Kasumi-1 (cell line): Measurements from ENCODE around the gene FOCAD.
A peak's percentile ranks its signal among the peaks of the same experiment; 100 is the strongest.
"Not testable (repeated sequence)": the region's sequence is repeated elsewhere in the genome, so short reads cannot be mapped to it uniquely, and the experiment has no call there.

Experiments used
- DNase-seq, 2 experiments: peaks; one replicate each; lab custom pipeline; 2025; lab: John Stamatoyannopoulos, UW

Gene FOCAD

DNA sequence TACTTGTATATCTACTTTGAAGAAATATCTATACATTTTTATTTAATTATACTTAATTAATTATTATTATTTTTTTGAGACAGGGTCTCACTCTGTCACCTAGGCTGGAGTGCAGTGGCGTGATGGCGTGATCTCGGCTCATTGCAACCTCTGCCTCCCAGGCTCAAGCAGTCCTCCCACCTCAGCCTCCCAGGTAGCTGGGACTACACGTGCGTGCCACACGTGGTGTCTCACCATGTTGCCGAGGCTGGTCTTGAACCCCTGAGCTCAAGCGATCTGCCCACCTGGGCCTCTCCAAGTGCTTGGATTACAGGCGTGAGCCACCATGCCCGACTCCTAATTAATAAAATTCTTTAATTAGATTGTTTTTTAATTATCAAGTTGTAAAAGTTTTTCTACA lies 10.5 kb upstream of the FOCAD start:
- not testable (repeated sequence) for DNase-seq

DNA sequence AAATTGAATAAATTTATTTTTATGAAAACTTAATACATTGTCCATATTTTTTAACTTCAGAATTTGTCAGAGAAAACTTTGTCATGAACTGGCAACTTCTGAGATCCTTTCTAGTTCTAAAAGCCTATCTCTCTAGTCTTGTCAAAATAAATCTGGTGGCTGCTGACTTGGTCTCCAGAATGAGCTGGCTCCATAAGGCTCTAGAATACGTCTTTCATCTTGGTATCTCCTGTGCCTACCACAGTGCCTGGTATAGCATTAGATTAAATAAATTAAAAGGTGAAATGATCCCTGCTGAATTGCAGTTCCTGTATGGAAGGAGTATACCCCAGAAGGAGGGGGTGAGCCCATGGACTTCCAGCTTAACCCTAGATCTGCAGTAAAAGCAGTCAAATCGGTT lies 2.6 kb upstream of the FOCAD start:
- no peak for DNase-seq

DNA sequence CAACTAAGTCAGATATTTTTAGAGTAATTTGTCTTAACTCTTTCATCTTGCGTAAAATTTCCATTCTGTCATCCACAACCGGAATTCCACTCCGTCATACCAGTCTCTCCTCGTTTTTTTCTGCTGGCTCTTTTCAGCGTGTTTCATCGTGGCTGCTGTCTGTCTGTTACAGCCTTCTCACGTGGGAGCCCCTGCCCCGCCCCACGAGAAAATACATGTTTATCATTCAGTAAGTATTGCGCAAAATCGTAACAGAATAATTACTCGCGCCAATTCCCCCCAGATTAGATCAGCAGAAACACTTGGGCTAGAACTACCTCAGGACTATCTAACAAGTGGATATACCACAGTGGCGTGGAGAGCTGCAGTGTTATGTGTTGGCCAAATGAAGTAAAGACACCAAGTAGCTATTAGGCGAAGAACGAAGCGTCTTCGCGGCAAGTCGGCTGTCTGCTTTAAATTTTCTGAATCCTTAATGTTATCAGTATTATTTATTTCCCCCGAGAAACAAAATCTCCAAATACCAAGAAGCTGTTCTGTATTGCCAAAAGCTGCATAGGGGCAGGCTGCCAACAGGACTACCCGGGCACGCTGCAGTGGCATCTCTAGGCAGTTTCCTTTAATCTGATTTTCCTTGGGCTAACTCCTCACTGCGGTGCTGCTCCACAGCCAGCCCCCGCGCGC lies 566 bp upstream of the FOCAD start:
- DNase-seq, result peak; percentile 6 to 38

DNA sequence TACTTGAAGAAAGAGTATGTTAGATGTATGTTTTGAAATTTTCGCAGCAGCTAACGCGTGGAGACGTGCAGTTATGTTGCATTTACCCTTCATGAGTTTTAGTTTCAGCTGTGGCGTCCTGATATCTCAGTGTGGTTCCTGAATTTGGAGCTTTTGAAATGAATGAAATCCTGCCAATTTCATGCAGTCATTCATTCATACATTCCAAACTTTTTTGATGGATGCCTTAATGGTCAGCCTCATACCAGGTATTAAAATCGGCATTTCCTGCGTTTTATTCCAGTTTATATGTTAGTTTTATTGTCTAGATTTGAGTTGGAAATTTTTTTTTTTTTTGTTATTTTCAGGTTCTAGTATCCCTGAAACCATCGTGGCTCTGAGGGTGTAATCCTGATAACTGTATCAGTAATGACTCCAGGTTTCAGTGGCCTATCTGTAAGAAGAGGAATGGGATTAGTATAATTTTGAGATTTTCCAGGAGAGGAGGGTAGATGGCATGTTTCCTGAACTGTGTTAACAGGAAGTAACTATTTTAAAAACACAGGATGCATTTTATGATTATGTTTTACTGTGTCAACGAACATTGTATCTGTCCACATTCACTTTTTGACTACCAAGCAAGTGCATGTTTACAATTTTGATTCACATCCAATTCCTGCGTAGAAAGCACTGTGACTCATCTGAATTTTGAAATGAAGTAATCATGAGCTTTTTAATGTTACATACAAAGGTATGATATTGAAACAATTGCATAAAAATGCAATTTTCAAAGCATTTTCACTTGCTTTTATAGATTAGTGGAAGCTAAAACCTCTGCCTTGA lies 1.0 kb downstream of the FOCAD start:
- DNase-seq, result no peak

DNA sequence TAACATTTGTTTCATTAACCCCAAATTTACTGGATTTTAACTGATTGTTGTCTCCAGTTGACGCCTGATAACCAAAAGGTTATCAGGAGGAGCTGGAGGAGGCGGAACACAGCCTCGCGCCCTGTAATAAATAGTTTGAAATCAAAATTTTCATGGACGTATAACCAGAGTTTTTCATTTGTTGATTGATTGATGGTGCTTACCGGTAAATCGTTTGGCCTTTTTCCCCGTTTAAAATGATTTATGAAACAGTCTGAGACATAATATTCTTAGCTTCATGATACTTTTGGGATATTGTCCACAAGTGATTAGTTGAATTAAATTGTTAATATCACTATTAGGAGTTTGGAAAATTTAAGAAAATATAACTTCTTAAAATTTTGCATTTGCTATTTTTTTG lies 1.7 kb downstream of the FOCAD start:
- no peak for DNase-seq

DNA sequence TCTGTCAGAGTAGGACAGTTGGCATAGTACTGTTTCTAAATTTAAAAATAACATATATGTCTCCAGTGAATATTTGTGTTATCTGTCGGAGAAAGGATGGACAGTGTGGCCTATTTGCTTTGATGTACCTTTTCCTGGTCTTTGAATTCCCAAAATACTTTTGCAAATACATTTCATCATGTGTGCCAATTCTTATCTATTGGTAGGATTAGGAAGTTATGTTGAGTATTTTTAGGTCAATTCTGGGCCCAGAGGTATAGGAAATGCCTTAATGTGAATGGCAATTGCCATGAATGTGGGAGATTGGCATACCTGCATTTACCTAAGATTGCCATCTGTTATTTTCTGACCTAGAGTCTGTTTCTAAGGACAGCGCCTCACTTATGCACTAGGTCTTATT lies 5.8 kb downstream of the FOCAD start:
- no peak for DNase-seq

DNA sequence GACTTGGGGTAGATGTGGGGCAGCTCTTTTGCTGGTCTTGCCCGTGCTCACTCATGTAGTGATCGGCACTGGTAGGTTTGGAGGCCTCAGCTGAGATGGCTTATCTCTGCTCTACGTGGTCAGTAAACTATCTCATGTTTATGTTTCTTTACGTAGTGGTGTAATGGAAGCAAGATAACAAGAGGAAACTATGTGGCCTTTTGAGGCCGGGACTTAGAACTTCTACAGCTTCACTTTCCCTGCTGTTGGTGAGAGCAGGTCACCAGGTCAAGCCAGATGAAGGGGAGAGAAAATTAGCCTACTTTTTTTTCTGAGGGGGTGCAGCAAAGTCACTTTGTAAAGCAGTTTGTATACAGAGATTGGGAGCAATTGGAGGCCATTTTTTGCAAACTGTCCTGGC lies 8.5 kb downstream of the FOCAD start:
- DNase-seq, result no peak

DNA sequence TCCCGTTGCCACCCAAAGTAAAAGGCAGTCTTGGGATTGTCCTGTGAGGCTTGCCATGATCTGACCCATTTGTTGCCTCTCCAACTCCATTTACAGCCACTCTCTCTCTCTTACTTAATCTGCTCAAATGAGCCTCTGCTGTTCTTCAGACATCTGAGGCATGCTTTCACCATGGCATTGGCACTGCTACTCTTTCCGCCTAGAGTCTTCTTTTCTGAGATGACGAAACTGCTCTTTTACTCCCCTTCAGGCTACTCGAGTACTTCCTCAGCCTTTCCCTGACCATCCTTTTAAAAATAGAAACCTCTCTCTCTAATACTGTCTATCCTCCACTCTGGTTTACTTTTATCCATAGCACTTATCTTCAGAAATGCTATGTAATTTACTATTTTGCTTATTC lies 9.0 kb downstream of the FOCAD start:
- peak; percentile 8 to 22 for DNase-seq

DNA sequence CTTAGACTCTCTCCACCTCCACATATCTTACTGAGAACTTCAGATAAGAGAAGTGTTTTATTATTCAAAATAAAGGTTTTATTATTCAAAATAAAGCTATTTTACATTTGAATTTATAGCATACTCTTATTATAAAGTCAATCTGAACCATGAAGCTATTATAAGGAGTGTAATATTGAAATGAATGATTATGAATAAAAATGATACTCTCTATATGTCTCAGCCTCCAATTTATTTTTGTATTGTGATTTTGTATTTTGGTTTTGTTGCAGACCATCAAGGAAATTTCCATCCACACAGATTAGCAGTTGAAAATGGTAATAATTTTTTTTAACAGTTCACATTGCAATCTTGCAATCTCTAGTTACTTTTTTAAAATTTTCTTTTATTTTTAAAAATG lies 10.2 kb downstream of the FOCAD start:
- DNase-seq, result no peak

DNA sequence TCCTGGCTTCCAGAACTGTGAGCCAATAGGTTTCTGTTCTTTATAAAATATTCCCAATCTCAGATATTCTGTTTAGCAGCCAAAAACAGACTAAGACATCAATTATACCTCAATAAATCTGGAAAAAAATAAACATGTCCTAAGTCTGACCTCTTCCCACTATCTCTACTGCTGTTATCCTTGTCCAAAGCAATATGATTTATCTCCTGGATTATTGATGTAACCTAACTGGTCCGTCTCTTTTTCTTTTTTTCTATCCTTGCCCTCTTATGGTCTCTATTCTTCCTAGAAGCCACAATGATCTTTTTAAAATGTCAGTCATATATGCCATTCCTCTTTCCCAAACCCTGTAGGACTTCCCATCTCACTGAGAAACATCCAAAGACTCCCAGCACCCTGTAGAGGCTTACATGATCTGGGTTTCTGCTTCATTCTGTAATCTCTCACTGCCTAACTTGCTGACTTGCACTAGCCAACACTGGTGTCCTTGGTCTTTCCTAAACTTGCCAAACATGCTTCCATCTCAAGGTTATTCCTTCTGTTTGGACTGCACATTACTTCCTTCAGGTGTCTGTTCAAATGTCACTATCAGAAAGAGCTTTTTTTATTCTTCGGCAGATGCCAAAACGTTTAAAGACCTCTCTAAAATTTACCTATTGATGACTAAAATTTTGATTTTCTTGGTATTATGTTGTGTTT lies 13.1 kb downstream of the FOCAD start:
- no peak for DNase-seq

DNA sequence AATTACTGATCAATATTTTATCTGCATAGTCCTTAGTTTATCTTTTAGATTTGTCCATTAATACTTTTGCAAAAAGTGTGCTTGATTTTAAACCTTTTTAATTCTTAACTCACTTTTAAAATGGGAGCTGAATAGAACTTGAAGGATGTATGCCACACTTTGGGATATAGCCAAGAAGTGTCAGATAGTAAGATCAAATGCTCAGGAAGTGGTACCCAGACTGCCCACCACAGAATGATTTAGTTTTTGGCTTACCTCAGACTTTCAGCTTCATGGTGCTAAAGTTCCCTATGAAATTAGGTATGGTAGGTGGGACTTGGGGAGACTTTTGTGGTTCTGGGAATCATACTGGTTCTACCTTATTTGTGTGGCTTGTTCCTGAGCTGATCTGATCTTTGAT lies 14.7 kb downstream of the FOCAD start:
- DNase-seq, result no peak

DNA sequence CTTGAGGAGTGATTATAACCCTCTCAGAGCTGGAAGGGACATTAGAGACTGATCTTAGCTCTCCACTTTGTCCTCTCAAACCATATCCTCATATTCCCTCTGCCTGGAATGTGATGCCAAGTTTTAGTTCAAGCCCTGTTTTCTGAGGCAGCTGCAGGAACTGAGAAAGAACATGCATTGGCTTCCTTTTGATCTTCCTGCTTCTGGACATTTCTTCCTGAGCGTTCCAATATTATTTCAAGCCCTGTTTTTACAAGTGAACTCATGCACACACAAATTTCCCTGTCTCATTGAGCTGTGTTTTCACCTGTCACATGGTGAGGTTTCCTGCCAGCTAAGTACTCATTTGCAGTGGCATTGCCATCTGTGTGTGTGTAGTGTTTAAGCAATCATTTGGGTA lies 17.0 kb downstream of the FOCAD start:
- no peak for DNase-seq

DNA sequence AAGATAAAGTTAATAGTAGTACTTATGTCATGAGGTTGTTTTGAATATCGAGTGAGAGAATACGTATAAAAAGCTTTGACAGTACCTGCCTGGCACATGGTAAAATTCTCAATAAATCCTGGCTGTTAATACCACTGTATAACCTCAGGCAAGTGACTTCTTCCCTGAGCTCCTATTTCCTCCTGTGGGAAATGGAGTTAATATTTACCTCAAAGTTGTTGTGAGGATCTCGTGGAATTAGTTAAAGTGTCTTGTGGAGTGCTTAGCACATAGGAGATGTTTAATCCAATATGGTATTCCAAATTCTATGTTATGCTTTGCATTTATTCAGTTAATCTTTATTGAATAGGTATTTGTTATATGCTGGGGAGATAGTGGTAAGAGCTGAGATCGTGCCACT lies 18.5 kb downstream of the FOCAD start:
- DNase-seq, result no peak

DNA sequence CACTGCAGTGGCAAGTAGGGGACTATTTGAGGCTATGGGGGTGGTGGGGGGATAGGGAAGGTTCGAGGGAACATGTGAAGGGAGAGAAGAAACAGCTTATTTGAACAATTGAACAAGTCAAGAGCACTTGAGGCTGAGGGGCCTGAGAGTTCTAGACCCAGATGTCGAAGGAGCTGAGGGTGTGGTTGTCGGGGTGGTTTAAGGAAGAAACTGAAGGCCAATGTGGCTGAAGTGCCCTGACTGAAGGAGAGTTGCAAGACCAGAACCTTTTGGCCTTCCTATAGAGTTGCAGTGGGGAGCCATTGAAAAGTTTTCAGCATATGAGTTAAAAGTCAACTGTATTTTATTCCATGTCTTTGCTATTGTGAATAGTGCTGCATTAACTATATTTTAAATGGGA lies 19.1 kb downstream of the FOCAD start:
- no peak for DNase-seq

DNA sequence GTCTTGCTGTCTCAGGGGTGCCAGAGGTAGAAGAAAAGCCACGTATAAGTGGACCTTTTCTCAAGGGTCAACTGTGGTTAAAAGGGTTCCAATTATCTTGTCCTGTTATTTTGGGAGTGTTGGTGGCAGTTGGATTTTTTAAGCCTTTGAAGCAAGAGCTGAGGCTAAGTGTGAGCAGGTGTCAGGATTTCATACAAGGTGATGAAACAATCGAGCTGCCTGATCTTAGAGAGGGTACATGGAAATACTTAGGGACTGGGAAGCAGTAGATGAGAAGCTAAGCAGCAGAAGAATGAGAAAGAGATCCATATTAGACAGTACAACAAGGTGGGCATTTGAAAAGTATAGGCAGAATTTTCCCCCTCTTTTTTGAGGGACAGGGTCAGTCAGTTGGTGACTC lies 23.6 kb downstream of the FOCAD start:
- no peak for DNase-seq

DNA sequence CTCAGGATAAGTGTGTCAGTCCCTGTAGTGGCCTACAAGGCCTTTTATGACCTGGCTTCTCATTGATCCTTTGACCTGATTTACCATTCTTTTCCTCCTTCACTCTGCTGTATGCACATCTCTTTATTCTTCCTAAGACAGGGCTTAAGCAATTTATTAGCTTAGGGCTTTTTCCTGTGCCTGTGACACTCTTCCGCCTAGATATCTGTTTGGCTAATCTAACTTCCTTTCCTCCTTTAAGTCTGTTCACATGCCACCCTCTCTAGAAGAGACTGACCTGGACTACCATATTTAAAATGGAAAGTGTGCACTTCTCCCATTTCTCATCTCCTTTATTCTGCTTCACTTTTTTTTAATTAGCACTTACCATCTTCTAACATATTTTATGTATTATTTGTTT lies 29.1 kb downstream of the FOCAD start:
- DNase-seq, result no peak

DNA sequence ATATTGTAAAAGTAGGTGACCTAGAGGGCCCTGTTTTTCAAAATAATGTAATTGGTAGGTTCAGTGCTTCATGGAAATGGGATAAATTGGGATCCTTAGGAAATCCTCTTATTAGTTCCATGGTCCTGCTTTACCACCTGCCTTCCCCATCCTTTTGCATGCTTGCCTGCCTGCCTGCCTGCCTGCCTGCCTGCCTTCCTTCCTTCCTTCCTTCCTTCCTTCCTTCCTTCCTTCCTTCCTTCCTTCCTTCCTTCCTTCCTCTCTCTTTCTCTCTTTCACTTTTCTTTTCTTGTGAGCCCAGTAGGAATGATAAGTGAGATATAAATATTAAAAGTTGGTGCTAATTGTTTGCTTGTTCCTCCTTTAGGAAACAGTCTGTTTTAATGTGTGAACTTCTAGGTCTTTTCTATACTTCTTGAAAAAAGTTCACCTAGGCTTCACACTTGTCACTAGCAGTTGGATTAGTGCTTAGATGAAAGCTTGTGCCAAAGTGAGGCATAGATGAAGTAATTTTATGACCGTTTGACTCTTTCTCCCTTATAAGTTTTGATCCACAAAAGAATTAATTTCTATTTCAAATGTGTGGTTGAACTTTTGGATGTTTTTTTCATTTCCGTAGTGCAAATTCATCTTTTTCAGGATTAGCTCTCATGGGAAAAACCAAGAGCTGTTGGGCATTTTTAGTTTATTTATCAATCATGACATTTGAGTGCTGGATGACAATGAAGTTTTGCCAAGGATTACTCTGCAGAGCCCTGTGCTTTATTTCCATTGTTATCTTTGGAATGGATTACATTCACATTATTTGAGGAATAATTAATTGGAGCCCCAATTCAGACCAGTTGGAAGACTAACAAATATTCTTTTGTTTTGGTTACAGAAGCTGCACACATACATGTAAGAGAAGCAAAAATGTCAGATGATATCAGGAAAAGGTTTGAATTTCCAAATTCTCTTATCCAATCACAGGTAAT lies 30.7 kb downstream of the FOCAD start:
- no peak for DNase-seq

DNA sequence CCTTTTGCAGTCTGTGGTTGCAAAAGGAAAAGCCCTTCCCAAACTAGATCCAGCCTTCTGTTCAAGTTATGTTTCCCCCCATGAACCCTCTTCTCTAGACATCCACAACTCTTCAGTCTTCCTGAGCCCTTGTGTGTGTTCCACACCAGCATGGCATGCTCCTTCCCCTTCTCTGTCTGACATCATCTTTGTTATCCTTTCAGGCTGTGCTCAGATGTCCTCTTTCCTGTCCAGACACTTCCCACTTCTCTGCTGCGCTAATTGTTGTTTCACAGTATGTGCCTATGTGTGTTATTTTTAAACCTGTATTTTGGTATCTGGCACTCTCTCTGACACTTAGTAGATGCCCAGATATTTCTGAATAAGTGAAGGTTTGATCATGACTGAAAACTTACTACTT lies 38.2 kb downstream of the FOCAD start:
- peak; percentile 11 to 35 for DNase-seq

DNA sequence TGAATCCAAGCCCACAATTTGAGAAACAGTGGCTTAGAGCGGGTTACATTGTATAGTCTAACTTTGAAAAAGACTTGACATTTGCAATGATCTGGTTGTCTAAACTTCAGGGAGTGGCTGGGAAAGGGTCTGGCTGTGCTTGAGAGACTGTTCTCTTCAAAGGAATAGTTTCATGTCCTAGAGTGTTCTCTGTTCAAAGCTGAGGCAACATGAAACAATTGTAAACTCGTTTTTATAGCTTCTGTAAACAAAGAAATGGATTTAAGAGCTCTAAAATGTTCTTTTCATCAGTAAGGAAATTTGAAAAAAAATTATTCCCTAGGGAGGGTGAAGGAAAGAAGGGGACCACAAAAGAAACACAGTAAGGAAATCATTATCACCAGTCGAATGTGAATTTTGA lies 41.6 kb downstream of the FOCAD start:
- no peak for DNase-seq

DNA sequence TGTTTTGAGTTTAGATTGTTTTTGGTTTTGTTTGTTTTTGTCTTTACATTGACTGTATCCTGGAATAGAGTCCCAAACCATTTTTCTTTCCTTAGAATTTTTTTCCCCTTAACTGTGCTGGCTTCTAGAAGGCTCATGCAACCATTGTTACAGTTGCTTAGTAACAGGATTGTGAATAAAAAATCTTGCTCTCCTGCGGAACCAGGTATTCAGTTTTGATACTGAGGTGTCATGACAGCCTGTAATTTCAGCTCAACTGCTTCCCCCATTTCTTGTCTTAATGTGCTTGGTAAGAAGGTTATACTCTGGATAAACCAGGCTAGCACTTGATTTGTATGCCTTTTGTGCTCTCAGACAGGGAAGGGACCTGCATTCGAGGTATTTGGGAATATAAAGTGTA lies 42.1 kb downstream of the FOCAD start:
- DNase-seq, result no peak

DNA sequence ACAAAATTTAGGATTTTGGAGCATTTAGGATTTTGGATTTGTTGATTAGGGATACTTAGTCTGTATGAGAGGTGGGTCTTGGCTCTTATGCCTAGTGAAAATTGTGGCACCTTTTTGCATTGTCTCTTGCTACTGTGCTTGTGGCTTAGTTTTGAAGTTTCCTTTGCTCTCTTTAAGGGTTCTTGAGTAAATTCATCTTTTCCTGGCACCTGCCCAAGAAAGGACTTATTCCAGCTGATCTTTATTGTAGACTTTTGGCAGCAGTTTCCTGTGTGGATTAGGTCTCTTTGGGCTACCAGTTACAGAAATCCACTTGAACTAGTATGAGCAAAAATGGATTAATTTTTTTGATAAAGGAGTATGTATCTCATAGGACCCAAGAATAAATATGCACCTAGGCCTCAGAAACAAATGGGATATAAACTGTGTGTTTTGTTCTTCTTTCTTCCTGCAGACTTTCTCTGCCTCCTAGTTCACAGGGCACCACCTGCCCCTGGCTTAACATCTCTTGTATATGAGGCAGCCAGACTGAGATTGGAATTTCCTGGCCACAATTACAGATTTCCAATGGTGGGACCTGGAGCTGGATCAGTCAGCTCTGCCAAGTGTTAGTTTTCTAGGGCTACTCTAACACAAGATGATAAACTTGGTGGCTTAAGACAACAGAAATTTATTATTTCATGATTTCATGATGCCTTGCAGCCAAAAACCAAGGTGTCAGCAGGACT lies 44.6 kb downstream of the FOCAD start:
- no peak for DNase-seq
